ENCODE data around the gene NPHP1.

- TF ChIP-seq POLR2A (IDR thresholded peaks at IDR 0.05) (no peak), CTCF (IDR thresholded peaks at IDR 0.05) (no peak)
Observed at GRCh38 chr2:110099038-110099425, 105.8 kb downstream of the NPHP1 start.

Data from lower leg skin (tissue), 3 donors.